ENCODE data around the gene KRT36. TPM values are rescaled to one million over a fixed set of nuclear protein-coding genes. Genes with fewer than 3 reads are reported as not detected.

Gene KRT36
- total RNA-seq, 1 donor from 2014 or later = not detected

DNA sequence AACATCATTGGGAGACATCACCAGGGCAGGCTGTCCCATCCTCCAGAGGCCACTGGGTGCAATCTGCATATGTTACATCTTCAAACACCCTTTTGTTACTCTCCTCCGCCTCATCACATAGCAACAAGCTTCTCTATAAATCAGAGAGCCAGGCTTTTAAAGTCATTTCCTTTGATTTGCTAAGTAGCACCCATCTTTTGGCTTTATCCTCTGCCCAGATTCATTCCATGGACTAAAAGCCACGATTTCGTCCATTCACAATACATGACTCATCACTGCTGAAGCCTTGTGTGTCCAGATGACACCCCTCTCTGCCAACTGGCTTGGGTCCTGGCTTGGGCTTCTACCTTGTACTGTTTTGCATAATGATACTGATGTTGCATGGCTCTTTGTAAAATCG lies 47.0 kb downstream of the KRT36 start:
- no peak for DNase-seq (ENCODE audit: low read depth)

DNA sequence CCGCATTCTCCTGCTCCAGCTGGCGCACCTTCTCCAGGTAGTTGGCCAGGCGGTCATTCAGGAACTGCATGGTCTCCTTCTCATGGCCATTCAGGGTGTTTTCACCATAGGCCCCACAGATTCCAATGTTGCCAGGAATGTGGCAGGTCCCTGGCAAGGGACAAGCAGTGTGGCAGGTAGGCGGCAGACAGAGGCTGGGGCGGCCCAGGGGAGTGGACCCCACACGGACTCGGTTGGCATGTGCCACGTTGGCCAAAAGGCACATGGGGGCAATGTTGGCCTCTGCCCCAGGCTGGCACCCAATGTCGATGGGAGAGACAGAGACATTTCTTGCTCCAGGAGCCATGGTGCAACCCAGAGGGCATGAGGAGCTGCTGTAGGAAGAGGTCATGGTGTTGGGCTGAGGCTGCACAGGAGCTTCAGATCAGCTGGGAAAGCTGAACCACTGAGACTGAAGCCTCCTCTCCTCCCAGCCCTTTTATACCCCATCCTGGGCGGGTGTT lies 49.1 kb downstream of the KRT36 start, which contains the start of gene KRT38:
Gene KRT38 (minus strand): TSS at position 453 of the 503 bp plus-strand sequence. CDS start 62 bp downstream, at position 391.
- DNase-seq (ENCODE audit: low read depth) = no peak

- DNase-seq (ENCODE audit: low read depth) = no peak
These were observed 50.3 kb downstream of the KRT36 start for GRCh38 chr17:41439375-41439774.

DNA sequence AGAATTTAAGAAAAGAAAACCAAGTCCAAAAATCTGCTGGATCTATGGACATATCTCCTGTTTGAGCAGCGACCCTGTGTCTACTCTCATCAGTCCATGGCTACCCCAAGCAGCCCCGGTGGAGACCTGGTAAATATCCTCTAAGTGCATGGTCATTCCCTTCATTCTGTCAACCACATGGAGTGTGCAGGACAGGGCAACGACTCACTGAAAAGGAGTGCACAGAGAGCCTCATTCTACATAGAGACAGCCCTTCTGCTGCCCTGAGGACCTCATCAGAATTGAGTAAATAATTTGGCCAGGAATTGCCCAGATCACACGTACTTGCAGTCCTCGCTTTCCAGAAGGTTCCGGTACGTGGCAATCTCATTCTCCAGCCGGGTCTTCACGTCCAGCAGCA lies 51.9 kb downstream of the KRT36 start:
- no peak for DNase-seq (ENCODE audit: low read depth)

DNA sequence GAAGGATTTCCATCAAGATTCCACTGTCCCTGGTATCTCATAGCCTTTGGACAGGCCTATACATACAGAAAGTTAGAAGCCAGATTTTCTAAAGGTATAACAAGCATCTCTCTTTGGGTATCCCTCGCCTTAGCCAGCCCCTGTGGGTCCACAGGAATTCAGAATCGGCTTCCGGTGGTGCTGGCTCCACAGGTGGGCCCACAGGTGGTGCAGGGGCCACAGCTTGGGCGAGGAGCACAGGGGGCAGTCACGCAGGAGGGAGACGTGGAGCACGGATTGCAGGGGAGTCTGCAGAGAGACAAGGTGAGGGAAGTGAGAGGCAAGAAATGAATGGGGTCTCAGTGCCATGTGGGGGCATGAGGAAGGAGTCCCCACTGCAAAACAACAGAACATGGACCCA lies 52.5 kb downstream of the KRT36 start:
- no peak for DNase-seq (ENCODE audit: low read depth)

Small RNAs within 50 kb of the gene (microRNA-seq; reads per million reads assigned to microRNA genes)
- not detected for gene MIR6510

Other genes with a start within 250 kb of the KRT36 start
- gene KRTAP9-4, start 240.2 kb downstream of the KRT36 start, total RNA-seq = not detected in 2 replicates
- not detected in 2 replicates for gene KRTAP9-9, start 234.5 kb downstream of the KRT36 start, total RNA-seq
- not detected in 2 replicates for gene KRTAP9-6, start 224.5 kb downstream of the KRT36 start, total RNA-seq
- not detected in 2 replicates for gene KRTAP9-7, start 214.2 kb downstream of the KRT36 start, total RNA-seq
- not detected in 2 replicates for gene KRTAP29-1, start 187.1 kb downstream of the KRT36 start, total RNA-seq
- gene KRTAP16-1, start 180.6 kb downstream of the KRT36 start, total RNA-seq = not detected in 2 replicates
- not detected in 2 replicates for gene KRTAP17-1, start 174.2 kb downstream of the KRT36 start, total RNA-seq
- gene KRT33A, start 139.1 kb downstream of the KRT36 start, total RNA-seq = not detected in 2 replicates
- gene KRT33B, start 120.1 kb downstream of the KRT36 start, total RNA-seq = 0.08 TPM in 1 of 2 replicates, not detected in the other
- gene KRT34, start 107.6 kb downstream of the KRT36 start, total RNA-seq = 0.16 TPM in 1 of 2 replicates, not detected in the other
- gene KRT31, start 92.3 kb downstream of the KRT36 start, total RNA-seq = 0.52 and 0.86 TPM in 2 replicates
- gene KRT37, start 65.3 kb downstream of the KRT36 start, total RNA-seq = not detected in 2 replicates
- gene KRT38, start 48.9 kb downstream of the KRT36 start, total RNA-seq = not detected in 2 replicates
- gene KRT32, start 22.5 kb downstream of the KRT36 start, total RNA-seq = not detected in 2 replicates
- not detected in 2 replicates for gene KRT35, start 8.8 kb downstream of the KRT36 start, total RNA-seq
- not detected in 2 replicates for gene KRT13, start 15.7 kb upstream of the KRT36 start, total RNA-seq
- not detected in 2 replicates for gene KRT15, start 29.0 kb upstream of the KRT36 start, total RNA-seq
- gene KRT19, start 38.4 kb upstream of the KRT36 start, total RNA-seq = not detected in 2 replicates
- not detected in 2 replicates for gene KRT9, start 82.1 kb upstream of the KRT36 start, total RNA-seq
- gene KRT14, start 97.0 kb upstream of the KRT36 start, total RNA-seq = not detected in 2 replicates
- not detected in 2 replicates for gene KRT16, start 122.9 kb upstream of the KRT36 start, total RNA-seq
- 0.32 and 2.4 TPM in 2 replicates for gene KRT17, start 134.7 kb upstream of the KRT36 start, total RNA-seq
- gene EIF1, start 199.0 kb upstream of the KRT36 start, total RNA-seq = 78.1 and 112 TPM in 2 replicates
- not detected in 2 replicates for gene GAST, start 222.4 kb upstream of the KRT36 start, total RNA-seq
- 0.16 TPM in 1 of 2 replicates, not detected in the other for gene HAP1, start 244.7 kb upstream of the KRT36 start, total RNA-seq

Data from myocyte (in vitro differentiated cells).